Cerebellar cortex (tissue), 1 donor: ENCODE measurements around the gene SLC44A4.
"Not testable (repeated sequence)": the region's sequence is repeated elsewhere in the genome, so short reads cannot be mapped to it uniquely, and the experiment has no call there.

Experiments used
- DNase-seq: peaks from one replicate; pipeline ENCODE4 v3.0.0-alpha.2; 2015; ENCODE audit warnings: low spot score

SLC44A4 gene

DNA sequence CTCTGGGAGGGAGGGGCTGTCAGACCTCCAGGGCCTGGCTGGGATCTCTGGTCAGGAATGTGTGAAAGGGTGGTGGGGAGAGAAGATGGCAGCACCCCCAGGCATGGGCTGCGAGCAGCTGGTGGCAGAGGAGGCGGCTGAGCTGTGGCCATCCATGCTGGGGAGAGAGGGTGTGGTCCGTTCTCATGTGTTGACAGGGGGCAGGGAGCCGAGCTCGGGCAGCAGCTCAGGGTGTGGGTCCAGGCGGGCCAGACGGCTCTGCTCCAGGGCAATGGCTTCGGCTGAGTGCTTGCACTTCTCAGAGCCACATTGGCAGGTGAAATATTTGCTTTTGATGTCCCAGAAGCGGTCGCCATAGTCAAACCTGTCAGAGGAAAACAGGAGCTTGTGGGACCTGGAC, 1.1 kb upstream of the SLC44A4 start:
- no peak for DNase-seq

DNA sequence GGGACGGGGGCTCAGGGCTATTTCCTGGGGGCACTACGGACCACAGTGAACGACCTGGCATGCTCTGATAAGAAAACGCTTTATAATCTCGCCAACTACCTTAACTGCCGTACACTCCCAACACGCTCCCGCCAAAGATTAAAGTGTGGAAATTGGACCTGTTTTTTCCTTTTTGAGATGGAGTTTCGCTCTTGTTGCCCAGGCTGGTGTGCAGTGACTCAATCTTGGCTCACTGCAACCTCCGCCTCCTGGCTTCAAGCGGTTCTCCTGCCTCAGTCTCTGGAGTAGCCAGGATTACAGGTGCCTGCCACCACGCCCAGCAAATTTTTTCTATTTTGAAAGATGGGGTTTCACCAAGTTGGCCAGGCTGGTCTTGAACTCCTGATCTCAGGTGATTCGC, 346 bp upstream of the SLC44A4 start:
- DNase-seq = no peak

DNA sequence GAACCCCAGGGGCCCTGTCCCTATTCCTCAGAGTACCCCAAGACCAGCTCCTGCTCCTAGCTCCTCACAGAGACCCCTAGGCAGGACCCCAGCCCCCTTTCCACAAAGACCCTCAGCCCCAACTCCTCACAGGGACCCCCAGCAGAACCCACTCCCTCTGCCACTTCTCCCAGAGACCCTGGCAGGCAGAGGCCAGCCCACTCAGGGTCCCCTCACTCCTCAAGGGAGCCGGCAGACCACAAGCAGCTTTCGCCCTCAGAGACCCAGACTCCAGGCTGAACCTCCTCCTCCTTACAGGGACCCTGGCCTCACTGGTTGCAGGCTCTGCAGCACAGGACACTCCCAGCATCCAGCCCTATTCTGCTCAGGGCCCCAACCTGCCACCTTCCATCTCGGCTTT, 575 bp downstream of the SLC44A4 start:
- no peak for DNase-seq

DNA sequence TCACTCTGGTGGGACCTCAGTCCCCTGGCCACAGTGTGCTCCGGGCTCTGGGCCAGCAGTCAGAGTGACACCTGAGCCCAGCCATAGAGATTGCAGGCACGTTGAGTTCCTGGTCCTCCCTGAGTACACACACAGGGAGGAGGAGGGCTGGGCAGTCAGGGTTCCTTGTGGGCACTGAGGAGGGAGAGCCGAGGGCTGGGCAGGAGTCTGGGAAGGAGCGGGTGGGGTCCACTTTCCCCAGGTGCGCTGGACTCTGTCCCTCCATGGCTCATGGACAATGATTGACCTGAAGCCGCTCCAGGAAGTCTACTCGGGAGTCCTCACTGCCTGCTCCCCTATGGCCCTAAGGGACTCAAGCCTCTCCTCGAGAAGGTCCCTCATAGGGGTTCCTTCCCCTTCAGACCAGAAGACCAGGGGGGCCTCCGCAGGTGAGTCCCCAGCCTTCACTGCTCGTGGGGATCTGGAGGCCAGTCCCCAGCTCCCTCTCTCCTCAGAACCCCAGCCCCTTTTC, 1.1 kb downstream of the SLC44A4 start:
- no peak for DNase-seq

DNA sequence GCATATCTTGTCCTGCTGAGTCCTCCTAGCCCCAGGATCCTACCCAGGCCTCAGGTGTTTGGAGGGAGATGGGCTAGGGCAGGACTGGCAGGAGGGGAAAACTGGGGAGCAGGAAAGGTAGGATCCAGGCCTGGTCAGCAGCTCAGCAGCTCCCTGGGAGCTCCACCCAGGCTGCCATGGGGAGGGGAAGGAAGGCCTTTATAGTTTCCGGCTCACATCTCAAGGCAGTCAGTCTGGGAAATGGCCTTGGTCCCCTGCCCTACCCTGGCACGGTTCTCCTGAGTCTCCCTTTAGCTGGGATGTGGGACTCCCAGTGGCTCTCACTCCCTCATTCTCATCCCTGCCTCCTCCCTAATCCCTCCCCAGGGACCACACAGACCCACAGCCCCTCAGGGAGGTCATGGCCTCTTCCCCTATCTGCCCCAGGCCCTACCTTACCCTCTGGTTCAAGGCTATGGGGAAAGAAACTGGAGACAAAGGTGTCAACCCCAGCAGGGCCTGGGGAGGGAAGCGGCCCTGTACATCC, 1.6 kb downstream of the SLC44A4 start:
- no peak for DNase-seq

DNA sequence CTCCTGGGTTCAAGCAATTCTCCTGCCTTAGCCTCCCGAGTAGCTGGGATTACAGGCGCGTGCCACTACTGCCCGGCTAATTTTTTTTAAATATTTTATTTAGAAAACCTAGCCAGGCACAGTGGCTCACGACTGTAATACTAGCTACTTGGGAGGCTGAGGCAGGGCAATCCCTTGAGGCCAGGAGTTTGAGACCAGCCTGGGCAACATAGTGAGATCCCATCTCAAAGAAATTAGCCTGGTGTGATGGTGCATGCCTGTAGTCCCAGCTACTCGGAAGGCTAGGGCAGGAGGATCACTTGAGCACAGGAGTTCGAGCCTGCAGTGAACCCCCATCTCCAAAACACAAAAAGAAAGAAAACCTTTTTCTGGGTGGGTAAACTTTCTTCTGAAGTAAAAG, 2.4 kb downstream of the SLC44A4 start:
- DNase-seq = no peak

DNA sequence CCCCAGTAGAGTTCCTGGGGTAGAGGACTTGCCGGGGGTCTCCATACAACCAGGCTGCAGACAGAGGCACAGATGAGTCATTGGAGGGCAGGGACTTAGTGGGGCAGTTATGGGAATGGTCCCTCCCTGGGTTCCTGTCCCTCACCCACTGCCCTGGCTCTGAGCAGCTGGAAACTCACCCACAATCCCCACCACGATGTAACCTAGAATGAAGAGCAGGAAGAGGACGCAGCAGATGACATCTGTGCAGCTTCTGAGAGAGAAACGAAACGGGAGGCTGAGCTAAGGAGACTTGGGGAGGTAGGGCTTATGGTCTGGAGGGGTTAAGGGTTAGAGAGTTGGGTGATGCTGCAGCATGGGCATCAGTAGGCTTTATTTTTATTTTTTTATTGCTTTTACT, 2.9 kb downstream of the SLC44A4 start:
- no peak for DNase-seq

DNA sequence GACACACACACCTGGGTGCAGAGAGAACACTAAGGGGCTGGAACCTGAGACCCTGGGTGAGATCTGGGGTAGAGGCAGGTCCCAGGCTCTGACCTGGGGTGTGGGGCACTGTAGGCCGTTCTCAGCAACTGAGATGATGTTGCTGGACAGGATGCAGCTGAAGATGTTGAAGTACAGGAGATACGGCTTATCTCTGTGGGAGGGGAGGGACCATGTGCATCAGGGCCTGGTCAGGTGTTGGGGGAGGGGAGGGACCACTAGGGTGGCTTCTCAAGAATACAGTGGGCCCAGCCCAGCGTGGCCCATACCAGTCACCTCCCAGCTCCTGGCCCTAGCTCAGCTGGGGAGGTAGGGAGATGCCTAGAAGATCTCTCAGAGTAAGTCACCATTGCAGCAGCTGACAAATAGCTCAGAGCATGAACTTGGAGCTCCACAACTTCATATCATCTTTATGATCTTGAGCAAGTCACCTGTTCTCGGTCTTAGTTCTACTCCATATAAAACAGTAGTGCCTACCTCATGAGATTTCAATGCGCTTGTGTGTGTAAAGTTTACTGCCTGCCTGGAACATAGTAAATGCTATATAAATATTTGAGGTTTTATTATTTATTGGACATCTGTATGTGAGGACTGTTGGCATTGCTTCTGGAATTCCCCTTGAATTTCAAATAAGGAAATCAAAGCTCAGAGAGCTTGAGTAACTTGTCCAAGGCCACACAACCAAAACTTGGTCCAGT, 3.8 kb downstream of the SLC44A4 start:
- no peak for DNase-seq

DNA sequence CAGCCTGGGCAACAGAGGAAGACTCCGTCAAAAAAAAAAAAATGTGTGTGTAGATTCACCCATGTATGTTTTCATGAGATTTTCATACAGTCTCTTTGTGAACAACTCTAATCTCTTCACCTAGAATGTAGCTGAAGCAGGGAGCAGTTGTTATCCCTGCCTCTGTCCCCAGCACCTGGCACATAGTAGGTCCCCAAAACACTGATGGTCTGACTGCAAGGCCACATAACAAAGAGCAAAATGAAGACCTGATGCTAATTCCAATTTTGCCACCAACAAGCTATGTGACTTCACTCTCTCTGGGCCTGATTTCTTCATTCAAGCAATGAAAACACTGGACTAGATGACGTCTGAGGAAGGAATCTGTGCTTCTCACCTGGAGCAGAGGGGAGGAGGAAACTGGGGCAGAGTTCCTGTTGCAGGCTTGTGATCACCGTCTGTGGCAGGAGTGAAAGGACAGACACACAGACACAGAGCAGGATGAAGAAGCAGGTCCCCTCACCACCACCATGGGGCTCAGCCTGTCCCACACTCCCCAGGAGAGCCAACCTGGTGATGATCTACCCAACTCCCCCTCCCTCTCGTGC, 4.6 kb downstream of the SLC44A4 start:
- no peak for DNase-seq

DNA sequence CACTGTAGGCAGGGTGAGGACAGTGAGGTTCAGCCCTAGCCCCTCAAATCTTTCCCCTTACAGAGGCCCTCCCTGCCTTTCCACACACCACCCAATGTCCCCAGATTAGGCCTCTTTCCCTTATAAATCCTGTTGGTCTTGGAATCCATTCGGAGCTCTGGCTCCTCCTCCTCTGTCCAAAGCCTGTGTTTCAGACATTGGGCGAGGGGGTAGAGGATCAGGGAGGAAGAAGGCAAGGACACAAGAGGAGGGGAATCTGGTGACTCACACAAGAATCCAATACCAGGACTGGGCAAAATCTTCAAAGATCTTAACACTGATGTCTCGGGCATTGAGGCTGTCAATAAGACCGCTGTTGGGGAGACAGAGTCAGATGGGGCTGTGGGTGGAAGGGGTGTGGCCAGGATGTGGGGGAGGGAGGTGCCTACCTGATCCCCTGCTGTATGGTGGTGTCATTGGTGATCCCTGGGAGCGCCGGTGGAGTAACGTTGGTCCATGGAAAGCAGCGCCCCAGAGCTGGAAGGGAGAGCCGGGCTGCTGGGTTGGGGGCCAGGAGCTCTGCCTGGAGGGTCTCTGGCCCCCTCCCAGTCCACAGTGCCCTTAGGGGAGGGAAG, 7.6 kb downstream of the SLC44A4 start:
- DNase-seq = no peak

DNA sequence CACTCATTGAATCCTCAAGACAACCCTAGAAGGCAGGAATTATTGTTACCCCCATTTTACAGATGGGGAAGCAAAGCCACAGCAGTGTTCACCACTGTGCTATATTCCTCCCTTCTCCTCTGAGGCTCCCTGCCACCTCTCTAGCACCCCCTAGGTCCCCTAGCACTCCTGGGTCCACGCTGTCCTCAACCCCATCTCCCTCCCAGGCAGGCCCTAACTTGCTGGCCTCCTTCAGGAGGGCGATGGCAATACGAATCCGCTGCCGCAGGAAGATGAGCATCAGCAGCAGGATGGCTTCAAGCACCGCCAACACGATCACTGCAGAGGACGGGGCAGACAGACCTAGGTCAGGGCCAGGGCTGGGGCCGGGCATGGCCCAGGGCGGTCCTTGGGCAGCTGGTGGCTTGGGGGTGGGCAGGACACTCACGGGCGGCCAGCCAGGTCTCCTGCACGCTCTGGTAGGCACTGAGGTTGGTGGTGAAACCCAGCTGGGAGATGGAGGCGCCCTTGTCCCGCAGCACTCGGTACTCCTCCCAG, 8.3 kb downstream of the SLC44A4 start:
- DNase-seq = no peak

DNA sequence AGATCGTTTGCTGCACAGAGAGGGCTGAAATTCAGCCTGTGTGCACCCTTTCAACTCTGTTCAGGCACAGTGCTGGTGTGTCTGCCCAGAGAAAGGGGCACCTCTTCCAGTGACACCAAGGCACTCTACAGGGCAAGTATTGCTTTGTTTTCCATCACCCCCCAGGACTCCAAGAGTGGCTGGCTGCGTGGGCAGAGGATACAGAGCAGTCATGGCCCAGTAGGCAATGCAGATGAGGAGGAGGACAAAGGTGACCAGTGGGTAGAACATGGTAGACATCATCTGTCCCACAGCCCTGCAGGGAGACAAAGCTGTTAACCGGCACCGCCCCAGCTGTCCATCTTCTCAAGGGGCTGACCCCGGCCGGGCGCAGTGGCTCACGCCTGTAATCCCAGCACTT, 9.5 kb downstream of the SLC44A4 start:
- DNase-seq = no peak

DNA sequence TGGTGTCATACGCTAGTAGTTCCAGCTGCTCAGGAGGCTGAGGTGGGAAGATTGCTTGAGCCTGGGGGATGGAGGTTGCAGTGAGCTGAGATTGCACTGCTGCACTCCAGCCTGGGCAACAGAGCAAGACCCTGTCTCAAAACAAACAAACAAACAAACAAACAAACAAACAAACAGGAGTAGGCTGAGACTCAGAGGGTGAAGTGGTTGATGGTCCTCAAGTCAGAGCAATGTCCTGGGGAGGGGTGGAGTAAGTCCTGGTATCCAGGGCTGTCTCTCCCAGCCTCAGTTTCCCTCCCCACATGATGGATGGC, 10.2 kb downstream of the SLC44A4 start:
- not testable (repeated sequence) for DNase-seq

DNA sequence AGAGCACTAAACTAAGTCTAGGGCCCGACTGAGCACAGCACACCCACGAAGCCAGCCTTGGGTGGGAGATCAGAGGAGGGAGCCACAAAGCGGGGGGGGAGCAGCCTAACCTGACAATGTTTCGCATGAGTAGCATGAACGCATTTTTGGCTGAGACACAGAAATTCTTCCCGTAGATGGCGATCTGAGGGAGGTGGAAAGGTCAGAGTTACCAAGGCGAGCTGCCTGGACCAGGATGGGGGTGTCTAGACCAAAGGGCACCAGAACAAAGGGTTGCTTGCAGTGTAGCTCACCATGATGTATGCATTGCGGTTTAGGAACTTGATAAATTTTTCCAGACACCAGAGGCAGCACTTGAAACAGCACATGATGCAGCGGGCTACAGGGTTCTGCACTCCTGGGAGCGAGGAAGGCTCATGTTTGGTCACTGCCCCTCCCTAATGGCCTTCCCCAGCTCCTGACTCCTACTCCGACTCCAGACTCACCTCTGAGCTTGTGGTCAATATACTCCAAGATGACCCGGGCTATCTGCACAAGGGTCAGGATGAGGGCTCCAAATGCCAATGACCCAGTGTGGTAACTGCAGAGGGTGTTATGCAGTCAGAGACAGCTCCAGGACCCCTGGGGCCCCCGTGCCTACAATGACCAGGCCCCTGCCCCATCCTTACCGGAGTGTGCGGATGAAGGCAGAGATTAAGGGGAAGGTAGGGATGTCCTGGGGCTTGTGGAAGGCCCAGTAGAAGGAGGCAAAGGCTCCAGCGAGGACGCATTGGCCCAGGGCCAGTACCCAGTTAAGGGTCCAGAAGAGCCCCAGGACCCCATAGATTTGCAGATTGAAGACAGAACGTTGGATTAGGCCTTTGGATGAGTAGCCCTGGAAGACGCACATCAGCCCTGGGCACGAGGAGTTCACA, 13.3 kb downstream of the SLC44A4 start:
- no peak for DNase-seq

DNA sequence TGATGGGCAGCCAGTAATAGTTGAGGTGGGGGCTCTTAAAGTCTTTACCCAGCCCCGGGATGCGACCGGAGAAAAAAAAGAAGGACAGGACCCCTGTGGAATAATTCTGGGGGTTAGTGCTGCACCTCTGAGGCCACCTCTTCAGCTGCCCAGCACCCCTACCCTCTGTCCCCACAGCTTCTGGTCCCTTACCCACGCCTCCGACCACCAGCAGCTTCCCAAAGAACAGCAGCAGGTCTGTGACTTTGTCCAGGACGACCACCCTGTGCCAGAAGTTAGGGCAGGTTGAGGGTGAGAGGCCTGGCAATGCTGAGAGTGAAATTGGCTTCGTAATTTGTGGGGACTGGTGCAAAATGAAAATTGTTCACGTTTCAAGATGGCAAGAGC, 14.0 kb downstream of the SLC44A4 start:
- DNase-seq = no peak

DNA sequence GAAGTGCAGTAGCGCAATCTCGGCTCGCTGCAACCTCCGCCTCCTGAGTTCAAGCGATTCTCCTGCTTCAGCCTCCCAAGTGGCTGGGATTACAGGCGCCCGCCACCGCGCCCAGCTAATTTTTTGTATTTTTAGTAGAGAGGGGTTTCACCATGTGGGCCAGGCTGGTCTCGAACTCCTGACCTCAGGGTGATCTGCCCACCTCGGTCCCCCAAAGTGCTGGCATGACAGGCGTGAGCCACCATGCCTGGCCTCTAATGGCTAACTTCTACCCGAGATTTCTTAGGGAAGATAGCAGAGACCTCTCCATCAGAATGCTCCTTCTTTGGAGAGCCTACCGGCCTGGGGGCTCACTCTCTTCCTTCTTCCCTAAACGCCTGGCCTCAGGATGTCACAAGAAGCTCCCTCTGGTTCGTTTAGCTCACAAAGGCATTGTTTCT, 14.7 kb downstream of the SLC44A4 start:
- not testable (repeated sequence) for DNase-seq

DNA sequence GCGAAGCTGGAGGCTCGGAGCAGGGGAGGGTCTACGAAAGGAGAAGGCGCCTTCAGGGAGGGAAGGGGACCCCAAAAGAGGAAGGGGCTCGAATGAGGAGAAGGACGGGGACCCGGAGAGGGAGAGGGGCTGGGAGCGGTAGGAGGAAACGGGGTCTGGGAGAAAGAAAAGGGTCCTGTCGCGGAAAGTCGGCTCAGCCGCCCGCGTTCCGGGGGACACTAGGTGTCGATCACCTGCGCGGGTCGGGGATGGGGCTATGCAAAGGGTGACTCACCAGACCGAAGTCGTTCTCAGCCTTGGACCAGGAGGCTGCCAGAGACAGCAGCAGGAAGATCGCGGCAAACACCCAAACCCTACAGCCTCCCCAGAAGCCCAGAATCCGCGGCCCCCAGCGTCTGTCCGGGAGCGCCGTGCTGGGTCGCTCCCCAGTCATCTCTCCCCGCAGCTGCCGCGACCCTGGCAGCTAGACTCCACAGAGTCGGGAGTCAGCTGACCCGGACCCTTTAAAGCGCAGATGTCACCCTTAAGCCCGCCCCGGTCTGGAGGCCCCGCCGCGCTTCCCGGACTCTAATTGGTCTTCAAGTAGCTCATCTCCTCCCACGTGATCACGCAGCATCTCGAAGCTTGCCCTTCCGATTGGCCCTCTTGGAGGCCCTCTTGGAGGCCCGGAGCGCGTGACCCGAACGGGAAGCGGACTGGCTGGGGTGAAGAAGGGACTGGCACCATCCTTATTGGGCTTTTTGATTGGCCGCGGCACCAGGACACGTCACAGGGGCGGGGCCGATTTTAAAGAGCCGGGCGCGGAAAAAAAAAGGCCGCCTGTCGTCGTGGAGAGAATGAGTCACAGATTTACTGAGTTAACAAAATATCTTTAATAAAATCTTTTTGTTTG, 16.2 kb downstream of the SLC44A4 start, which contains the start of gene NEU1:
NEU1 (minus strand) TSS at position 478 of the 892 bp plus-strand sequence; CDS start at position 433, 45 bp downstream.
- DNase-seq = peak; percentile 100

DNA sequence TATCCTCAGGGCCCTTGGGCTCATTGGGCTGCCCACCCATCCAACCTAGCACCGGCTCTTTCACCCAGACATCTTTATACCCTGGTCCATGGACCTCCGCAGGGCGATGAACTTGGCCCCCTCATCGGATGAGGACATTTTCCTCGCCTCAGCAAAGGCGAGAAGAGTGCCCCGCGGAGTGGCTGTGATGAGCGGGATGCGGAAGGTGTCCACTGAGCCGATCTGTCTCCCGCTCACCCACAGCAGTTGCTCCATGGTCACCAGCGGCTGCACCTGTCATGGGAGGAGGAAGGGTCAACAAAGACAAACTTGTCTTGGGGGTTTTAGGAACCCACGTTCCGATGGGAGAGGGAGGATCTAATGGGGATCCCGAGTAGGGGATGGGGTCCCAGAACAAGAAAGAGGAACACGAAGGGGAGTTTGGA, 16.9 kb downstream of the SLC44A4 start:
- no peak for DNase-seq

DNA sequence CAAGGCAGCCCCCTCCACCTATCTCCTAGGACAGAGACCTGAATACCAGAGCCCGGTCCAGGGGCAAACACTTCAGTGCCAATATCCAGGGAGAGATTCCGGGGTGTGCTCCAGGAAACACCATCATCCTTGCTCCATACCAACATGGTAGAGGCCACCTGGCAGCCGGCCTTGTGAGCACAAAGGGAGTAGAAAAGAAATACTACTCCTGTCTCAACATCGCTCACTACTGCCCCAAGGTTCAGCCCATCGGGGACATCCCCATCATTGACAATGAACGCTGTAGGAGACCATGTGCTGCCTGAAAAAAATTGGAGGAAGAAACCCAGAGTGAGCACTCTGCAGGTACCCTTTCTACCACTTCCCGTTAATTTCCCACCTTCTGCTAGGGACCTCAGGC, 17.6 kb downstream of the SLC44A4 start:
- DNase-seq = no peak

DNA sequence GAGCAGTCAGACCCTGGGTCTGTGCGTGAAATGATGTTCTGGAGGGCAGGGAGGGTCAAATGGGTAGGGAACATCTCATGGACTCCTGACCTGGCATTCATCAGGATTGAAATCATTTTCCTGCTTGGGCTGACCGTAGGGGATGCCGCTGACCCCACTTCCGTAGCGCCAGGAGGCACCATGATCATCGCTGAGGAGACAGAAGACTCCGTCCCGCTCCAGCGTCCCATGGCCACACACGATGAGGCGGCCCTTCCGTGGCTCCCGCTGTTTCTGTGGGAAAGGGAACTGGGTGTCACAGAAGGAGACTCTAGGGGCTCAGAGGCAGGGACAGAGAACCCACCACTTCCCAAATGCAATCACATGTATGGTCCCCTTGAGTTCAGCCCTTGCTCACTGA, 18.4 kb downstream of the SLC44A4 start:
- DNase-seq = no peak

DNA sequence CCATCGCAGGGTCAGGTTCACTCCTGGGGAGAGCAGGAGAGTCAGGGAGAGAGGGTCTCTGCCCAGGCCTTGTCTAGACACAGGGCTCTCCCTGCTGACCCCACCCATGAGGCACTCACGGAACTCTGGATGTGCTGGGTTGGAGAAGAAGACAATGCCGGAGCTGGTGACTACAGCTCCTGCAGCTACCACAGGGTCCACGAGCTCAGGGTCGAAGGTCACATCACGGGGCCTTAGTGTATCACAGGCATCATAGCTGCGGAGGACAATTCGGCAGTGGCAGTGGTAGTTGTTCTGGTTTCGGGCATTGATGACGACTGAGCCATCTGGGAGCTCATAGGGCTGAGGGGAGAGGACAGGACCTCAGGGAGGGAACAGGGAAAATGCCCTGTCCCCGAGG, 18.9 kb downstream of the SLC44A4 start:
- no peak for DNase-seq
